OCI-LY3 (cell line): ENCODE results near the gene RNU7-1.

ENCODE experiments used
- CTCF ChIP-seq: fragments of 200-600, 300-600 bp; sonication (generic); IDR thresholded peaks from 2 replicates; pipeline ENCODE4 v1.5.1; 2014; ENCODE audit warnings: antibody characterized with exemption, low read length, low read depth
- EZH2phosphoT487 ChIP-seq: fragments of 200-600 bp; shearing (Covaris generic); IDR thresholded peaks from 2 replicates; pipeline ENCODE4 v1.6.1; 2018; ENCODE audit warnings: antibody characterized with exemption, mixed run types, low read depth

DNA sequence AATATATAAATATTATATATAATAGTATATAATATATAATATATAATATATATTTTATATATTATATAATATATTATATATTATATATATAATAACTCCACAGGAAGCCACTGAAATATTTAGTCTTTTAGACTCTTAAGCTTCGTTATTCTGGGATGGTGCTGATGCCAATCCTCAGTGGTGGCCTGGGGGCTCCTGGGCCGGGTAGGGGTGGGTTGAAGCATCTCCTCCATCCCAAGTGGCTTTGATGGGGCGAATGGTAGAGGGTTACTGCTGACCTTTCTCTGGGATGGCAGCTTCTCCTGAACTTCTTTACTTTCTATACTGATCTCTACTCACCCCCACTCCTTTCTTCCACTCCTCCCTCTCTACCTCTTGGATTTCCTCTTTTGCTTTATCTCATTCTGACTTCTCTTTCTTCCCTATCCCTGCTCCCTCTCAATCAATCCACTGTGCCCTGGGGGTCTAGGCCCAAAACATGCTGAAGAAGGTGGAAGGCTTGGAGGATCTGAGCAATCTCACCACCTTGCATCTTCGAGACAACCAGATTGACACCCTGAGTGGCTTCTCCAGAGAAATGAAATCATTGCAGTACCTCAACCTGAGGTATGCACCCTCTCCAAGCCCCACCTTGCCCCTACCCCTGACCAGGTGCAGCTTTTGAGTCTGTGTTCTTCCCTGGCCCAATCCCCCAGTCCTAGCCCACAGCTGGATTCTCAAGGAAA lies 34.0 kb upstream of the RNU7-1 start:
- no peak for TF ChIP-seq EZH2phosphoT487
- no peak for TF ChIP-seq CTCF
